GM18502 (cell line): ENCODE data around the gene IQCB1.
A peak's percentile ranks its signal among the peaks of the same experiment; 100 is the strongest.
"Not testable (repeated sequence)": the region's sequence is repeated elsewhere in the genome, so short reads cannot be mapped to it uniquely, and the experiment has no call there.

Source experiments
- ATAC-seq: cut with Tn5 transposase; IDR thresholded peaks from one replicate; pipeline ENCODE4 v1.9.1; 2021; ENCODE audit warnings: mild to moderate bottlenecking; ENCODE audit not compliant: unreplicated experiment, poor library complexity

Gene IQCB1

GRCh38 chr3:121750087-121750415 lies 84.8 kb downstream of the IQCB1 start:
- ATAC-seq, result no peak

GRCh38 chr3:121749276-121750086 lies 85.4 kb downstream of the IQCB1 start, which contains the start of gene GOLGB1:
Gene GOLGB1 (minus strand): TSS chr3:121749741. CDS start chr3:121730971, 18,770 bp downstream.
- ATAC-seq, result peak; percentile 97

GRCh38 chr3:121748680-121749275 lies 86.1 kb downstream of the IQCB1 start:
- ATAC-seq, result peak; percentile 22

GRCh38 chr3:121747976-121748375 lies 86.9 kb downstream of the IQCB1 start:
- no peak for ATAC-seq

- not testable (repeated sequence) for ATAC-seq
Observed at GRCh38 chr3:121743106-121743505, 91.8 kb downstream of the IQCB1 start.

- no peak for ATAC-seq
Observed at GRCh38 chr3:121740896-121741295, 94.0 kb downstream of the IQCB1 start.

- no peak for ATAC-seq
Observed at GRCh38 chr3:121739902-121740301, 95.0 kb downstream of the IQCB1 start.

GRCh38 chr3:121737644-121738043 lies 97.2 kb downstream of the IQCB1 start:
- ATAC-seq, result no peak

GRCh38 chr3:121736112-121736511 lies 98.7 kb downstream of the IQCB1 start:
- ATAC-seq, result no peak

GRCh38 chr3:121735047-121735696 lies 99.7 kb downstream of the IQCB1 start:
- peak; percentile 93 for ATAC-seq

- ATAC-seq, result no peak
Observed at GRCh38 chr3:121730940-121731687, 103.7 kb downstream of the IQCB1 start.

GRCh38 chr3:121724130-121724529 lies 110.7 kb downstream of the IQCB1 start:
- ATAC-seq, result peak; percentile 76

- no peak for ATAC-seq
Observed at GRCh38 chr3:121723485-121723884, 111.4 kb downstream of the IQCB1 start.

GRCh38 chr3:121722411-121722810 lies 112.4 kb downstream of the IQCB1 start:
- ATAC-seq, result no peak

GRCh38 chr3:121720163-121720562 lies 114.7 kb downstream of the IQCB1 start:
- ATAC-seq, result no peak
